Epidermal melanocyte (primary cell): ENCODE results near the gene PDZD7.

Experiments used
- DNase-seq: peaks from one replicate; pipeline ENCODE4 v3.0.0; 2011; ENCODE audit warnings: low spot score; ENCODE audit not compliant: insufficient read length

Gene PDZD7

GRCh38 chr10:100968863-100969186 lies 62.1 kb downstream of the PDZD7 start:
- no peak for DNase-seq

DNA sequence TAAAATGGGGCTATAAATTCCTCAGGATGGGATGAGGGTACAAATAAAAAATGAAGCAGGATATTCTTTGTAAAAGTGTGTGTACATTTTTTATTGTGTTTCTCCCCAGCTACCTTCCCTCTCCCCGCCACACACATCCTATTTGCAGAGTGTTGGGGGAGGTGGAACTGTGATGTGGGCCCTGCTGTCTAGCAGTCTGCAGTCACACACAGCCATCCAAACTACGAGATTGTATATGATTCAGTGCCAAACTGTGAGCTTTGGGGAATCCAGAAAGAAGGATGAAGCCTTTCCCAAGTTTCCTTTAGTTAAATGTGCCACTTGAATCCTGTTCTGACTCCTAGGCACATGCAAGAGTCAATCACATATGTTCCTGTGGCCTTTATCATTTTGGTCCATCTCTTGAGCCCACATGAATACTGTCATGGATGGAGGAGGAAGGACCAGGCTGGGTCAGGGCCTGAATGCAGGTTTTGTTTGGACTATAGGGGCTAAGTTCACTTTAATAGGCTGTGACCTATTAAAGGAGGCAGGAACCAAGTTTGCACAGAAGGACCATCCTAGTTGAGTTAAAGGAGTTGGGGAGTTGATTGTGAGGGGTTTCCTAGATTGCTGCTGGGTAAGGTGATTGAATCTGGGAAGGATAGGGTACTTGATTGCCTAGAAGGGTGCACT lies 62.7 kb downstream of the PDZD7 start:
- DNase-seq, result no peak

- no peak for DNase-seq
Measured at GRCh38 chr10:100967332-100967731, 63.6 kb downstream of the PDZD7 start.

DNA sequence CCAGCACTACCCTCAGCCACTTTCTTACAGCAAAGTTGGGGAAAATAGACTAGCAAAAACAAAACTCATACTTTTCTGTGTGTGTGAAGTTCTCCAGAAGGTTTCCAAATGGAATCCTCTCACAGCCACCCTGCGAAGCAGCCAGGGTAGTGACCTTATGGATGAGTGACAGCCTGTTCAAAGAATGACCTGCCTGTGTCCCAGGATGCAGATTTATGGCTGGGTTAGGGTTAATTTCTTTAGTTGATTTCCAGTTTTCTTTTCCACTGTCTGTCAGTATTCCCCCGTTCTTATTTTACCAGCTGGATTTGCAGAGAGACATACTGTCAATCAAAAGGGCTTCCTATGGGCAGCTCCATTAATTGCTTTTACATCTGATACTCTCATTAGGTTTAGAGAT lies 64.0 kb downstream of the PDZD7 start:
- no peak for DNase-seq

DNA sequence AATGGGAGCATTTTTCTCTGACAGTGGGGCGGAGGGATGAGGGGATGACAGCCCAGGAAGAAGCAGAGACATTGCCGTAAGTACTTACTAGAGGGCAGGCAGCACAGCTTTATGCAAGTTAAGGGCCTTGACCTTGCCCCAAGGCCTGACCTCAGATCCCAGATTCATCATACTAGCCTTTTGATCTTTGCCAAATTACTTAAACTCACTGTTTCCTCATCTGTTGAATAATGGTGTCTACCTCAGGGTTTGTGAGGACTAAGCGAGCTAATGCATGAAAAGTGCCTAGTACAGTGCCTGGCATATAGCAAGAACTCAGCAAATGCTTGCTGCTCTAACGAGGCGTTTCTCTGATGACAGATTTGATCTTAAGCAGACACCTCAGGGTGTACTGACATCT lies 65.1 kb downstream of the PDZD7 start:
- DNase-seq, result no peak

GRCh38 chr10:100963826-100964225 lies 67.1 kb downstream of the PDZD7 start:
- DNase-seq, result no peak

GRCh38 chr10:100962351-100963080 lies 68.4 kb downstream of the PDZD7 start:
- no peak for DNase-seq

DNA sequence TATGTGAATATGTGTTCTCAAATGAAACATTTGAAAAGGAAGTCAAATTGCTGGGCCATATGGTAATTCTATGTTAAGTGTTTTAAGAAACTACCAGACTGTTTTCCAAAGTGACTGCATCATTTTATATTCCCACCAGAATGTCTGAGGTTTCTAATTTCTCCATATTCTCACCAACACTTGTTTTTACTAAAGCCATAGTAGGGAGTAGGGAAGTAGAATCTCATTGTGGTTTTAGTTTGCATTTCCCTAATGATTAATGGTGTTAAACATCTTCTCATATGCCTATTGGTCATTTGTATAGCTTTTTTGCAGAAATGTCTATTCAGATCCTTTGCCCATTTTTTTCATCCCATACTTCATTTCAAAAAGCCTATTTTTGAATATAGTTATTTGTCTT lies 70.7 kb downstream of the PDZD7 start:
- no peak for DNase-seq
